Hepatic stellate cell (primary cell): ENCODE results near the gene PLEKHD1.

Experiments used
- DNase-seq: peaks from one replicate; pipeline ENCODE4 v3.0.0; 2011; ENCODE audit warnings: low spot score

Gene PLEKHD1

DNA sequence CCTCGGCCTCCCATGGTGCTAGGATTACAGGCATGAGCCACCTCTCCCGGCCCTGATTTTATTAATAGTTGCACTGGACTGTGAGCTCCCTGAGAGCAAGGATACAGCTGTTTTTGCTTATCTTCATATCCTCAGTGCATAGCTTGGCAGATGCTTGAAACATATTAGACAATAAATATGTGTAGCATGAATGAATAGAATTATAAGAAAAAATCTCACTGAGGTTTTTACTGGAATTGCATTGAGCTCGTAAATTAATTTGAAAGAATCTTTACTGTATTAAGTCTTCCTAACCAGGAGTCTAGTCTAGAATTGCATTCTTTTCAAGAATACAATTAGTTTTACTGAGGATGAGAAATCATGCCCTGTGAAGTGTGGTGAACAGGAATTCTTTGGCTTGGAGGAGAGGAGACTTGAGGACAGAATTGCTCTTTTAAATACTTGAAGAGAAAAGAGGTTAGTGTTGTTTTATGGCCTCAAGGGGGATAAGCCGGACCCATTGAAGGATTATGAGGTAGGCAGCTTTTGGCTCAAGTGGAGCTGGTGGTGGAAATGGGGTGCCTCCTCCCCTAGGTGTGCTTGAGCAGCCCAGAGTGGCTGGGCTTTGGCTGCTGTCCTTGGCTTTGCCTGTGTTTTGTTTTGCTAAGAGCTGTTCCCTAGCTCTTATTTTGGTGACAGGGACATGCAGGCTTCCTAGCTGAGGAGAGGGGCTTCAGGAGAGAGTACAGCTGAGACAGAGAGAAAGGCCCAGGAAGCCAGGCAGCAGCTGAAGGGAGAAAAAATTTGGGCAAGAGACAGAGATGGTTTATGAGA, 34.0 kb downstream of the PLEKHD1 start:
- DNase-seq, result no peak

DNA sequence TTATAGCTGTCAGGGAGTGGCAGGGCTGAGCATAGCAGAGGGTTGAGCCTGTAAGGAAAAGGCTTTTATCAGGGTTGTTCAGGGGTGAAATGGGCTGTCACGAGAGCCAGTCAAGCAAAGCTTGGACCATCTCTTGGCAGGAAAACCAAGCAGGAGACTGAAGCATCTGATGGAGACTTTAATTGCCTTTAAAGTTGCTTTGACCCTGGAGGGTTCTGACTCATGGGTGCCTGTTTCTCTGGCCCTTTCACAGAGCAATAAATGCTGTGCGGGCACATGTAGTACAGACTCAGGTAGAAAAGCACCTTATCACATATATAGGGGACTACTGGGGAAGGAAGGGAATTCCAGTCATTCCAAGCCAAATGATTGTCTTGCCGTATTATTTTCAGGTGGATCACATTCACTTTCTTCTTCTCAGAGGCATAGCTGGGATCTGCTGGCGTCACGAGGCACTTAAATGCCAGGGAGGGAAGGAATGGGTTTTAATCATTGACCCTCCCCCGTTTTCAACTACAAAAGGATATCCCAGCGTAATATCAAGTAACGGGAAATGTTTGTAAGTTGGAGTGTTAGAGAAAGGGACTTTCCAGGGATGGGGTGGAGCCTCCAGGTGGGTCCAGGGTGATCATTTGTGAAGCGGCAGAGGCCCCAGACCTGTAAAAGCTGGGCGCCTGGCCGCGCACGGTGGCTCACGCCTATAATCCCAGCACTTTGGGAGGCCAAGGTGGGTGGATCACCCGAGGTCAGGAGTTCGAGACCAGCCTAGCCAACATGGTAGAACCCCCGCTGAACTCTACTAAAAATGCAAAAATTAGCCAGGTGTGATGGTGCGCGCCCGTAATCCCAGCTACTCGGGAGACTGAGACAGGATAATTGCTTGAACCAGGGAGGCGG, 34.9 kb downstream of the PLEKHD1 start:
- no peak for DNase-seq

DNA sequence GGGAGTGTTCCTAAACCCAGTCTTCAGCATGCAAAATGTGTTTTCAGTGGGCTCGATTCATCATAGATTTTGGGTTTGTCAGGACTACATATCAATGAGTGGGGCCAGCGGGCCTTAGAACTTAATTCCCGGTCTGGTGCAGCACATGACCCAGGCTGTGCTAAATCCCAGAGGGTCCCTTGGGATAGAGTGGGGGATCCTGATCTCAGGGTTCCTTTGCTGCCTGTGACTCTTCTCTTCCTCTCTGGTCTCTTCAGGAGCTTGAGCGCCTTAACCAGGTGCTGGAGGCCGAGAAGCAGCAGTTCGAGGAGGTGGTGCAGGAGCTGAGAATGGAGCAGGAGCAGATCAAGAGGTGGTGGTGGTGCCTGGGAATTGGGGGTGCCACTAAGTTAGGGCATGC, 37.5 kb downstream of the PLEKHD1 start:
- DNase-seq, result no peak

DNA sequence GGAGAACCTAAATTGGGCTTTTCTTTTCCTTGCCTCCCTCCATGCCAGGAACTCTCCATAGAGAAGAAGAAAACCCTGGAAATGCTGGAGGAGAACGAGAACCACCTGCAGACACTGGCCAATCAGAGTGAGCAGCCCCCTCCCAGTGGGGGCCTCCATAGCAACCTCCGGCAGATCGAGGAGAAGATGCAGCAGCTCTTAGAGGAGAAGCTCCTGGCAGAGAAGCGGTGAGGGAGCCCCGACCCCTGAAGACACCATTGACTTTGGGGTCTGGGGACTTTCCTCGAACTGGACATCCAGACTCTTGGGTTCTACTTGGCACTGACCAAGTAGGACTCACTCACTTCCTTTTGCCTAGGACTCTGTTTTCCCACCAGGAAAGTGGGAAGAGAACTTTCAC, 41.4 kb downstream of the PLEKHD1 start:
- no peak for DNase-seq

DNA sequence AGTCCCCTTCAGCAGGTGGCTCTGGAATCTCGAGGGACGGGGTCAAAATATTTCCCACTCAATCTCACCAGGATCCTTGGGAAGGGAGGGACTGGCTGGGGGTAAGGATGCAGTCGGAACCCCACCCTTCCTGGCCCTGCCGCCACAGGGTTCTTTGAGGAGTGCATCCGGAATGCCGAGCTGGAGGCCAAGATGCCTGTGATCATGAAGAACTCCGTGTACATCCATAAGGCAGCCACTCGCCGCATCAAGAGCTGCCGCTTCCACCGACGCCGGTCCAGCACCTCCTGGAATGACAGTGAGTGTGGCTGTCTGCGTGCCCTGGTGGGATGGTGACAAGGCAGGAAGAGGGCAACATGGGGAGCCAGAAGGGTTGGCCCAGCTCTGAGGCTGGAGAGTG, 43.1 kb downstream of the PLEKHD1 start:
- DNase-seq, result no peak

DNA sequence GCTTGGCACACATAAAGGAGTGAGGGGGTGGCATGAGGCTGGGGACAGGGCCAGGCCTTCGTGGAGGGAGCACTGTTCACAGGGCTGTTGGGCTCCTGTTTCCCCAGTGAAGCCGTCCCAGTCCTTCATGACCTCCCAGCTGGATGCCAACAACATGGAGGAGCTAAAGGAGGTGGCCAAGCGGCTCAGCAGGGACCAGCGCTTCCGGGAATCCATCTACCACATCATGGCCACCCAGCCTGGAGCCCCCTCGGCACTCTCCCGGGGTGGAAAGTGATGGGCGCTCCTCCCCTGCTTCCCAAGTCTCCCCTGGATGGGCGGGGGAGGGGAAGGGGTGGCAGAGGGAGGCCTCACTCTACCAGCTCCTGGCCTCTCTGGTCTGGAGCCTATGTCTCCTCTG, 43.6 kb downstream of the PLEKHD1 start:
- DNase-seq, result no peak

DNA sequence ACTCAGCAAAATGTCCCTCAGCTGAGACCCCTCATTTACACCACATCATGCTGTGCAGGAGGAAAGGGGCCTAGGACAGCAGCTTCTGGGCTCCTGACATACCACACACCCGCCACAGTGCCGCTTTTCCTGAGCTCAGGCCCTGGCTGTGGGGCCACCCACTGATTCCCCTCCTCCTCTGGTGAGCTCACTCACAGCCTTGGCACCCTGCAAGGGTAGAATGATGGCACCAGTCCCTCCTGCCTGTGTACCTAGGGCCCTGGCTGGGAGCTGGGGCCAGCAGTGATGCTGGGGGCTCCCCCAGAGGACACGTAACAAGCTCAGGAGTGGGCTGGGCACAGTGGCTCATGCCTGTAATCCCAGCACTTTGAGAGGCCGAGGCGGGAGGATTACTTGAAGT, 44.4 kb downstream of the PLEKHD1 start:
- DNase-seq, result no peak

DNA sequence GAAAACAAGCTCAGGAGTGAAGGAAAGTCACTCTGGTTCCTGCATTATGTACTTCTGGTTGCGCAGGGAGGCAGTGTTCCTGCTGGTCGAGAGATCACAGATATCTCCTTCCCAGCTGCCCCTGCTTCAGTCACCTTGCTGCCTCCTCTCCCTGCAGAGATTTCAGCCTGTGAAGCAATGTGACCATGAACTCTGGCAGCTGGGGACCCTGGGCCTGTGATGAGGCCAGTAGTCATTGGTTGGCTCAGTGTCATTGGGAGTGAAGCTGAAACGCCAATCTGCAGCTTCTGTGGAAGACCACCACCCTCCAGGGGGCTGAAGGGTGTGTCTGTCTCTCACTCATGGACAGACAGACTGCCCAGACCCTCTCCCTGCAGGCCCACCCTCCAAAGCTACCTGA, 45.0 kb downstream of the PLEKHD1 start:
- no peak for DNase-seq

DNA sequence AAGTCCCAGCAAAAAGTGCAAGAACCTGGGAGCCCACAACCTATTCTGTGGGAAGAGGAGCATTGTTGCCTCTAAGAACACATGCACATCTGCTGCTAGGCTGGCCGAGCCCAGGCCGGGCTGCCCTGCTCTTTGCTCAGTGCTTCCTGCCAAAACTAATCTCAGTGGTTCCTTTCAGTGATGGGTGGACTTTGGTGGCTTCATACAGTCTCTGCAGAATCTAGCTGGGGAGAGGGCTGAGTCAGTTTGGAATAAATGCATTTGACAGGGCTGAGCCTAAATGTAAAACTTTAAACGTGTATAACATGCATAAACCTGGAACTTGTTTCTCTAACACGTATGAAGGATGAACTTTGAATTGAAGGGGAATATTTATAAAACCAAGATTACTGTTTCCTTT, 45.6 kb downstream of the PLEKHD1 start:
- no peak for DNase-seq

DNA sequence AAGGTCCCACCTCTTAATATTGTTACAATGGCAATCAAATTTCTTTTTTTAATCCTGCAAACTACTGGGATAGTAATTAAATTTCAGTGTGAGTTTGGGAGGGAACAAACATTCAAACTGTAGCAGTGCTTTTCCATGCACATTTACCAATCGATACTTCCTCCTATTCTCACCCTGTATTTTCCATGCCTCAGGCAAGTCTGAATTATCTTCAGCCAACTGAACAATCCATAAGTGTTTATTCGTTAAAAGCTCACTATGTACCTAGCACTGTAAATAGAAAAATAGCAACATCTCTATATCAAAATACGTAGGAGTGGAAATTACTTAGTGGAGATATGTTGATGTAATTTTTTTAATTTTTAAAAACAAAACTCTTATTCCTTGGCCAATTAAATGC, 46.6 kb downstream of the PLEKHD1 start:
- no peak for DNase-seq

DNA sequence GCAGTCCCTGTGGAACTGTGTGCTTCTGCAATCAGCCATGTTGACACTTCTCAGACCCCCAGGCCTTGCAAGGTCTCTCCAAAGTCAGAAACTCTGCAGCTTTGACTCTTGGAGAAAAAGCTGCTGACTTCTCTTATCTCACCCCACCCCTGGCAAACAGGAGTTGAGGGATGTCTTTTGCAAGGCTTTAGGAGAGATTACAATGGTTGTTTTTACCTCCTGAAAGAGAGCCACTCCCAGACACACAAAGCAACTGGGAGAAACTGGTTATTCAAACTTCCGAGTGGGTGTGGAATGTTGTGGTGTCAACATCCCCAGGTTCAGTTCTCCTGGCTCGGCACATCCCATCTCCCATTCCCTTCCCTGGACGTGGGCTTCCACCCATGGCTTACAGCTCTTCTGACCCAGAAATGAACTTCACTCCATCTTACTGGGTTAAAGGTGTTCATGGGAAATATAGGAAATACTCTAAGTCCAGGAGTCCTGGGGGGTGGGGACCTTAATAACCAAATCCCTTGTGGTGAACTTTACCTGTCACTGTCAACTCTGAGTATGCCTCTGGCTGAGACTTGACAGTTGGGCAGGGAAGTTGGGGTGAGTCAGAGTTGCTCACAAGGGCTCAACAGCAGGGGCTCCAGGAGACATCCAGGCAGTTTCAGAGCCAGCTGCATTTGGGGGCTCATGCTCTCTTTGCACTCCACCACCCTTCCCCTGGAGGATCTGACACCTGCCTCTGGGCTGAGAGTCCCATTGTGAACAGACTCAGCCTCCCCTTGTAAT, 48.2 kb downstream of the PLEKHD1 start:
- DNase-seq, result no peak

DNA sequence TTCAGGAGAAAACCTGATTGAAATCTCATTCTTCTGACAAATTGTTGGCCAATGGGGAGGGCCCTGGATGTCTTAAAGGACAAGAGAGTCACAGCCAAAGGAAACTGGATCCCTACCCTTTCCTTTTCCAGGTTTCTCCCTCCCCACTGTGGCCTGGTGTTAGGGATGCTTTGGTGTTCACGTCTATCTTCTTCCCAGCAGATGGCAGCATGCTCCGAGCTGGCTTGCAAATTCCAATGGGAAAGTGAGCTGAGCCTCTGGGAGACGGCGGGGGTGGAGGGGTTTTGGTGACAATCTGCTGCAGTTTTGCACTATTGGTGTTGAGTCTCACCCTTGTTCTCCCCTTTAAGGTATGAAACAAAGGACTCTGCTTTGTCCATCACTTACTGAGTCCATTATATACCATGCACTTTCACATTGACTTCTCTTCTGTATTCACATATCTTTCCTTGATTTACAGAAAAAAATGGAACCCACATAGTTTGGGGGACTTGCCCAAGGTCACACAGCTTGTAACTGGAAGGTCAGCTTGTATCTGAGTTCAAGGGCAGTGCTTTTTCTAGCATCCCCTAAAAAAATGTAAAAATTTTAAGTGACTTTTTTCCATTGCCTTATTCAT, 50.8 kb downstream of the PLEKHD1 start:
- peak; percentile 77 for DNase-seq

DNA sequence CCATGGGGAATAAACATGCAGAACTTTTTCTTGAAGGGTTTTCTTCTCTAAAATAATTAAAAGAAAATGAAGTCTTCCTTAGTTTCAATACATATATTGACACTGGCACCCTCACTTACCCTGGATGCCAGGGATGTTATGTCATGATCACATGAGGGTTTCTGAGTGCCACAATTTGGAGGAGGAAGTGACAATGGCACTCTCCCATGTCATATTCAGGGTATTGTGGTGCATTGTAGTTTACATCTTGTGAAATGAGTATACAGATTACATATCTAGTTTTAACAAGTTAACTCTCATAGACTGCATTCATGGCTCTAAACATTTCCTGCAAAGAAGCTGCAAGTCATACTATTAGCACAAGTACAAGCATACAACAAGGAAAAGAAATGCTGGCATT, 52.4 kb downstream of the PLEKHD1 start:
- no peak for DNase-seq

DNA sequence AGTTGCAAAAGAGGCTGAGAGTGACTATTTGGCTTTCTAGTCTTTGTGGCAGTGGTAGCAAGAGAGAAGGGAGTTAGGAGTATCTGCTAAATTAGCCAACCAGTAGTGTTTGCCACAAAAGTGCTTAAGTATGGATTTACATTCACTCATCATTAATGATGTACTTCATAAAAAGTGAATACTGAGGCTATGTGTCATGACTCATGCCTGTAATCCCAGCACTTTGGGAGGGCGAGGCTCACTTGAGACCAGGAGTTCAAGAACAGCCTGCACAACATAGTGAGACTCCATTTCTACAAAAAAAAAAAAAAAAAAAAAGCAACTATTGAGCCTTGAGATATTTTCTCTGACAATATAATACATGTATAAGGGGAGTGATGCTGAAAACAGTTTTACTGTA, 53.4 kb downstream of the PLEKHD1 start:
- DNase-seq, result no peak

DNA sequence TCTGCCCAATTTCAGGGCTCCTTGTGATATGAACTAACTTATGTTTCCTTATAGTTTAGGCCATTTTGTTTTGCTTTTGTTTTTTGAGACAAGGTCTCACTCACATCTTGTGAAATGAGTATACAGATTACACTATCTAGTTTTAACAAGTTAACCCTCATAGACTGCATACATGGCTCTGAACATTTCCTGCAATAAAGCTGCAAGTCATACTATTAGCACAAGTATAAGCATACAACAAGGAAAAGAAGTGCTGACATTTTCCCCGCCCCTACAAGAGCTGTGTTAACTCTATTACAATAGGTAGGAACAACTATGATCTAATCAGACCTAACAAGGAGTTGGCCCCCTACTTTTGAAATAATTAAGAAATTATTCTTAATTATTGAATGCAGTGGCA, 54.2 kb downstream of the PLEKHD1 start:
- DNase-seq, result no peak

DNA sequence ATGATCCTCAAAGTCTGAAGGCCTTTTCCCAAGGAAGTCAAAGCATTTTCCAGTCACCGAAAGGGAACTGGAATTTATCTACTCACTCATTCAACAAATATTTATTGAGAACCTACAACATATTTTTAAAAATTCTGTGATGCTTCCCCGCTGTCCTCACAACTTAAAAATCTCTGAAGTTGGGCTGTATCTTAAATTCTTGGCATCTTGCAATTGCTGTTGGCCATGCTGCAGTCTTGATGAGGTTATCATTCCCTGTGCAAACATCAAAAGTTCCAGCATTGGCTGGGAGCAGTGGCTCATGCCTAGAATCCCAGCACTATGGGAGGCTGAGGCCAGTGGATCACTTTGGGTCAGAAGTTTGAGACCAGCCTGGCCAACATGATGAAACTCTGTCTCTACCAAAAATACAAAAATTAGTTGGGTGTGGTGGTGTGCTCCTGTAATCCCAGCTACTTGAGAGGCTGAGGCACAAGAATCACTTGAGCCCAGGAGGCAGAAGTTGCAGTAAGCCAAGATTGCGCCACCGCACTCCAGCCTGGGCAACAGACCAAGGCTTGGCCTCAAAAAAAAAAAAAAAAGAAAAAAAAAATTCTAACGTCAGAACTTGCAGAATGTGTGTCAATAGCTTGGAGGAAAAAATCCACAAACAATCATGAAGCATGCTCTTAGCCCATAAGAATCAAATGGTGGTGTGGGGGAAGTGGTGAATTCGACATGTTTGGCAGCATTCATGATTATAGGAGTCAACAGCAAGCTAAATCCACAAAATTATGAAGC, 55.3 kb downstream of the PLEKHD1 start:
- DNase-seq, result no peak

DNA sequence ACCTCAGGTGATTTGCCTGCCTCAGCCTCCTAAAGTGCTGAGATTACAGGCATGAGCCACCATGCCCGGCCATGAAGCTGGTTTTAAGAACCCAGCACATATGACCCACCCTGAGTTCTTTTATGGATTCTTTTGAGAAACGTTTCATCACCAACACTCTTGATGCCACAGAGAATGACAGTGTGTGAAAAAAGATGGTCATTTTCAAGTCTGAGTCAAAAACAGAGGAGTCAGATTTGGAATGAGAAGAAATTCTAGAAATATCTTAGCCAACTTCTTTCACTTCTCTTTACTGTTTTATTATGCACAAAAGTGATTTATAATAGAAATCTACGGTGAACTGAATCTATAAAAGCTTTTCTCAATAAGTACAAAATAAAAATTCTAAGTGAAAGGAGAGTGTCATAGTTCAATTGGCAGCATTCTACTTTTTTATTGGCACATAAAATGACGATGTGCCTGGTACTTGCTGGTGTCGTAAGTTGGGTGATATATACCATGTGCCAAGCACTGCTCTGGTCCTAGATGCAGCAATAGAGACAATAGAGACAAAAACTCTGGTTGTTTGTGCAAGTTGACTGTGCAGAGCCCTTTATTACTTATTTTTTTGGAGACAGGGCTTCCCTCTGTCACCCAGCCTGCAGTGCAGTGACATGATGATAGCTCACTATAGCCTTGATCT, 56.3 kb downstream of the PLEKHD1 start:
- no peak for DNase-seq

DNA sequence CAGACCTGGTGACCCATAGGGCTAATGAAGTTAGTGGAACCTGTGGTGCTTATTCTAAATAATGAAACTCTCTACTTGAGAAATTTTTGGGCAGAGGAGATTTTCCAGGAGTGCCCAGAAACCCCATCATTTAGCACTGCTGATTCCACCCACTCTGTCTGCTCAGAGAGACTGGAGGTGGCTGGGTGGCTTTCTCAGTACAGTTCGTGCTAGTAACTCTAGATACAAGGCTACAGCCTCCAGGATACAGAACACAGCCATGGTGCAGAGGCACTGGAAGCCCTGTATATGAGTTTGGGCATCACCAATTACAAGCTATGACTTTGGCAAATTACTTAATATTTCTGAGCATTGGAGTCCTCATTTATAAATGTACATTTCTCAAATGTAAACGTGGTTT, 57.8 kb downstream of the PLEKHD1 start:
- no peak for DNase-seq

DNA sequence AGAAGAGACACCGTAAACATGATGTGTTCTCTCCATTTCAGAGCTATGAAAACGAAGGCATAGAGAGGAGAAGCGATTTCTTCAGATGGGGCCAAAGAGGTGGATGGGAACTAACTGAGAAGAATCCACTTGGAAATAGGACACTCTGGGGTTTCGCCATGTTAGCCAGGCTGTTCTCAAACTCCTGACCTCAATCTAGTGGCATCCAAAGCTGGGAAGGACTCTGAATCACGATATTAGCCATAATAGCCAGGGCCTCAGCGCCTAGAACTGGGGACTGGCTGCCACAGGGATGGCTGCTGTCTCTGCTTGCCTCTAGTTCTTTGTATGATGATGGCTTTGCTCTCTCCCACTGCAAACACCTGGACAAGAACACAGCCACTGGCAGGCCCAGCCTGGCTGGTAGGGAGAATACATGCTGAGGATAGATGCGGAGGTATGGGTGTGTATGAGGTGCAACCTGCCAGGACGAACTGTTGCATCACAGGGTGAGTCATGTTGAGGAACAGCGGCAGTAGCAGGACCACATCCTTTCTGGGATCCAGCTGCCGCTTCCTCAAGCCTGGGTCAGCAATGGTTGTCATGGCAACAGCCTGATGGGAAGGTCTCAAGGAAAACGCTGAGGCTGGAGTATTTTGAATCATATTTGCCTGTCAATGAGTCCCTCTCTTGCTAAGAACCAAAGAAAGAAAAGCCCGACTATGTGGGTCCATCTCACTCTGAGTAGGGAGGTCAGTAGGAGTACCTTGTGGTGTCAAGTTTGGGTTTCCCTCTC, 59.0 kb downstream of the PLEKHD1 start:
- peak; percentile 63 for DNase-seq
